UCSD-AML1 (cell line): ENCODE measurements around the gene HSPB9.
"Not testable (repeated sequence)": the region's sequence is repeated elsewhere in the genome, so short reads cannot be mapped to it uniquely, and the experiment has no call there.

Source experiments
- DNase-seq: peaks from one replicate; lab custom pipeline; 2025; ENCODE audit not compliant: unreplicated experiment; lab: John Stamatoyannopoulos, UW

The HSPB9 gene

GRCh38 chr17:42141382-42141781 lies 18.8 kb downstream of the HSPB9 start:
- DNase-seq: no peak

- peak; percentile 22 for DNase-seq
Measured at GRCh38 chr17:42142371-42142896, 19.8 kb downstream of the HSPB9 start.

GRCh38 chr17:42143138-42143537 lies 20.5 kb downstream of the HSPB9 start:
- DNase-seq: not testable (repeated sequence)

- DNase-seq: no peak
Measured at GRCh38 chr17:42146911-42147607, 24.5 kb downstream of the HSPB9 start.

- peak; percentile 30 for DNase-seq
Measured at GRCh38 chr17:42153919-42154742, 31.5 kb downstream of the HSPB9 start.

- DNase-seq: no peak
Measured at GRCh38 chr17:42155614-42156045, 33.0 kb downstream of the HSPB9 start.

GRCh38 chr17:42159796-42160530 lies 37.4 kb downstream of the HSPB9 start:
- no peak for DNase-seq

GRCh38 chr17:42160531-42160910 lies 37.9 kb downstream of the HSPB9 start:
- no peak for DNase-seq

- peak; percentile 48 for DNase-seq
Measured at GRCh38 chr17:42163113-42163512, 40.5 kb downstream of the HSPB9 start.

- no peak for DNase-seq
Measured at GRCh38 chr17:42163696-42164407, 41.2 kb downstream of the HSPB9 start.

- no peak for DNase-seq
Measured at GRCh38 chr17:42165751-42166150, 43.1 kb downstream of the HSPB9 start.

- no peak for DNase-seq
Measured at GRCh38 chr17:42166196-42166763, 43.7 kb downstream of the HSPB9 start.

GRCh38 chr17:42167807-42168206 lies 45.2 kb downstream of the HSPB9 start:
- DNase-seq: no peak

- no peak for DNase-seq
Measured at GRCh38 chr17:42169351-42169750, 46.7 kb downstream of the HSPB9 start.

GRCh38 chr17:42171831-42172230 lies 49.2 kb downstream of the HSPB9 start:
- no peak for DNase-seq
